ENCODE data around the gene PPP1R13L. TPM values are rescaled to one million over a fixed set of nuclear protein-coding genes. Genes with fewer than 3 reads are reported as not detected.
A peak's percentile ranks its signal among the peaks of the same experiment; 100 is the strongest.

PPP1R13L gene
- total RNA-seq, 1 donor from 2014 or later: 8.2 TPM

DNA sequence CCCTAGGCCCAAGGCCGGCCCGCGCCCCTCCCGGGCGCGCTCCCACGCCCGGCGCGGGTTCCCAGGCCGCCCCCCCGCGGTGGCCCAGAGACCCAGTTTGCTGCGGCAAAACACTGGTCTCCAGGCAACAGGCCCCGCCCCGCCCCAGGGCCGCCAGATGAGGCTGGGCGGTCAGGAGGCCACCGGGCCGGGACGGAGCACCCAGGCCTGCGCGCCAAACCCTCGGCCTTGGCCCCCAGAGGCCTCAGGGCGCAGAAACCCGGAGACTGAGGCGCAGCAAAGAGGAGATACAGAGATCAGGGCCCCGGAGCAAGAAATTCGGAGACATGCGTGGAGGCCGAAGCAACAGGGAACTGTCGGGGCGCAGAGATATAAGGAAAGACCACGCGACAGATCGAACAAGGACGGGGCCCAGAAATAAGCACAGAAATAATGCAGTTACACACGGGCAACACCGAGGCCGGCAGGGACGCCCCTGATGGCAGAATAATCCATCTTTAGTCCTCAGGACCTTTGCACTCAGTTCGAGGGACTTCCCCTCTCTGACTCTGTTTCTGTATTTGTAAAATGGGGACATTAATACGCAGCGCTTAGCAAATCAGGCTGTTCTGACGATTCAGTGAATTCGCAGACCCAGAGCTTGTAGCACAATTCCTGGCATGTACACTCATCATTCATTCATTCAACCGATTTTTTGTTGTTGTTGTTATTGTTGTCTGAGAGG lies 39.6 kb upstream of the PPP1R13L start:
- Mint-ChIP-seq H3K4me3 (peak overlapping the region; percentile 79), H3K27me3 (ENCODE audit: low read depth) (no peaks in the 10 kb centered on the region), H3K9me3 (no peaks in the 10 kb centered on the region), H3K27ac (ENCODE audit: unreplicated experiment) (peak overlapping the region; percentile 94), H3K4me1 (peaks cover 55% of the 10 kb centered on the region), H3K36me3 (ENCODE audit: low read depth) (no peaks in the 10 kb centered on the region)
- no peak for TF ChIP-seq CTCF (conservative IDR thresholded peaks at IDR 0.05)
- peak; percentile 81 for DNase-seq (ENCODE audit: low read depth, low spot score)

GRCh38 chr19:45443462-45444317 lies 38.8 kb upstream of the PPP1R13L start:
- H3K4me3 Mint-ChIP-seq: peak overlapping the region; percentile 82
- H3K9me3 Mint-ChIP-seq: no peaks in the 10 kb centered on the region
- H3K27me3 Mint-ChIP-seq (ENCODE audit: low read depth): no peaks in the 10 kb centered on the region
- peak; percentile 77 for DNase-seq (ENCODE audit: low read depth, low spot score)
- H3K27ac Mint-ChIP-seq (ENCODE audit: unreplicated experiment): peak overlapping the region; percentile 98
- peaks cover 51% of the 10 kb centered on the region for H3K4me1 Mint-ChIP-seq
- H3K36me3 Mint-ChIP-seq (ENCODE audit: low read depth): no peaks in the 10 kb centered on the region
- no peak for TF ChIP-seq CTCF (conservative IDR thresholded peaks at IDR 0.05)

DNA sequence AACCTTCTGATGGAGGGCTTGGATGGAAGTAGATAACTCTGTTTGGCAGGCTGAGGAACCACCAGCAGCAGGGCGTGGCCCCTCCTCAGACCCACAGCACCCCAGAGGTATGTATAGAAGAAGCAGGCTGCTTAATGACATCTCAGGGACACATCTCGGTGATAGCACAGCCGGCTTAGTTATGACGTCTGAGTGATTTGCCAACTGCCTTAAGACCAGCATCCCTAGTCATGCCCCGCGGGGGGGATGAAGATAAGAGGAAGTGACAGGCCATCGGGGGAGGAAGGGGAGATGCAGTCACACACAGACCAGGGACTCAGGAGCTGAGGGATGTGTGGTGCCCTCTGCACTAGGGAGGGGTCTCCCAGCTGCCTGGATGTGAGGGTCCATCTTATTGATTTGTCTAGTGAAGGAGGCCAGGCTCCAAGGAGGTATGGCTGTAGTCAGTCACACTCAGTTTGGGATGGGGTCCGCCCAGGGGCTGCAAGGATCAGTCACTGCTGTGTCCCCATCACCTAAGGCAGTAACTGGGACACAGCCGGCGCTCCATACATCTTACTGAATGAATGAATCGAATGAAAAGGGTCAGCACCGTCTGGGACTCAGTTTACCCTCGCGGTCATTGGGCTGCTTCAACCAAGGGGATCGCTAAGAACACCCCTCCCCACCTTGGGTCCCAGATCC lies 38.1 kb upstream of the PPP1R13L start:
- H3K27me3 Mint-ChIP-seq (ENCODE audit: low read depth): no peaks in the 10 kb centered on the region
- H3K4me3 Mint-ChIP-seq: peak overlapping the region; percentile 82
- H3K4me1 Mint-ChIP-seq: peaks cover 51% of the 10 kb centered on the region
- peak overlapping the region; percentile 19 for H3K27ac Mint-ChIP-seq (ENCODE audit: unreplicated experiment)
- no peaks in the 10 kb centered on the region for H3K36me3 Mint-ChIP-seq (ENCODE audit: low read depth)
- peak; percentile 24 for DNase-seq (ENCODE audit: low read depth, low spot score)
- no peaks in the 10 kb centered on the region for H3K9me3 Mint-ChIP-seq
- TF ChIP-seq CTCF (conservative IDR thresholded peaks at IDR 0.05): no peak

DNA sequence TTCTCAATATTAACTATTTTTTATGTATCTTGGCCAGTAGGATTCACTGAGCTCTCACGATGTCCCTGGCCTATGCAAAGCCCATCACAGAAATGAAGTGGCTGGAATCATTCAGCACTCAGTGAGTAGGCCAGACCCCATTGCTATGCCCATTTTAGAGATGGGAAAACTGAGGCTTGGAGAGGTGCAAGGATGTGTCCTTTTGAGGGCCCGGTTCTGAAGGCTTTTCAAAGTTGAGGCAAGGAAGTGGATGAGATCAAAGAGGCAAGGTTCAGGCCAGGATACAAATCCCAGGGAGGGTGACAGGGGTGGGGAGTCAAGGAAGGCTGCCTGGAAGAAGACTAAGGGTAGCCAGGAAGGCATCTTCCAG lies 37.5 kb upstream of the PPP1R13L start:
- H3K27me3 Mint-ChIP-seq (ENCODE audit: low read depth): no peaks in the 10 kb centered on the region
- peaks cover 48% of the 10 kb centered on the region for H3K4me1 Mint-ChIP-seq
- H3K36me3 Mint-ChIP-seq (ENCODE audit: low read depth): no peaks in the 10 kb centered on the region
- H3K9me3 Mint-ChIP-seq: no peaks in the 10 kb centered on the region
- no peak for DNase-seq (ENCODE audit: low read depth, low spot score)
- TF ChIP-seq CTCF (conservative IDR thresholded peaks at IDR 0.05): no peak
- peak overlapping the region; percentile 82 for H3K4me3 Mint-ChIP-seq
- H3K27ac Mint-ChIP-seq (ENCODE audit: unreplicated experiment): no peak overlapping the region

DNA sequence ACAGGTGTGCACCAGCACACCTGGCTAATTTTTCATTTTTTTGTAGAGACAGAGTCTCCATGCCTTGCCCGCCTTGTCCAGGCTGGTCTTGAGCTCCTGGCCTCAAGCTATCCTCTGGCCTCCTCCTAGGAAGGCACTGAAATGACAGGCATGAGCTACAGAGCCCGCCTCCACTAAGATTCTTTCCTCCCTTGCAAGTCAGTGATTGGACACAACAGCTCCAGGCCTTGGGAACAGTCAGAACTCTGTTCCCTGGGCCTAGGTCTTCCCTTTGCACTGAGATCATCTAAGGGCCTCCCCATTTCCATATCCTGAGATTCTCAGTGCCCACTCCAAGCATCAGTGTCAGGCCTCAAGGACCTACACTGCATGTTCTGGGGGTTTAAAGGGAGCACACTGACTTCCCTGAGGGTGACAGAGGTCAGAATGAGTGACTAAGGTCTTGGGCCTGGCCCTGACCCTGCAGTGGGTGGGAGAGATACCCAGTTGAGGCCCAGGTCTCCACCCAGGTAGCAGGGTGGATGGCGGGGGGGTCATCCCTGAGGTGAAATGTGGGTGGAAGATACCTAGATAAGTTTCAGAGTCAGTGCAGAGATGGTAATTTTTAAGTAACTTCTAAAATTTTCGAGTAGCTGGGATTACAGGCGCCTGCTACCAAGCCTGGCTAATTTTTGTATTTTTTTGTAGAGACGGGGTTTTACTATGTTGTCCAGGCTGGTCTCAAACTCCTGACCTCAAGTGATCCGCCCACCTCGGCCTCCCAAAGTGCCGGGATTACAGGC lies 36.2 kb upstream of the PPP1R13L start:
- Mint-ChIP-seq H3K36me3 (ENCODE audit: low read depth) (no peaks in the 10 kb centered on the region), H3K9me3 (no peaks in the 10 kb centered on the region), H3K4me3 (peak overlapping the region; percentile 88), H3K27me3 (ENCODE audit: low read depth) (no peaks in the 10 kb centered on the region), H3K4me1 (peaks cover 42% of the 10 kb centered on the region), H3K27ac (ENCODE audit: unreplicated experiment) (no peak overlapping the region)
- TF ChIP-seq CTCF (conservative IDR thresholded peaks at IDR 0.05): no peak
- DNase-seq (ENCODE audit: low read depth, low spot score): no peak
